ENCODE measurements around the gene FAM163A.

Gene FAM163A

DNA sequence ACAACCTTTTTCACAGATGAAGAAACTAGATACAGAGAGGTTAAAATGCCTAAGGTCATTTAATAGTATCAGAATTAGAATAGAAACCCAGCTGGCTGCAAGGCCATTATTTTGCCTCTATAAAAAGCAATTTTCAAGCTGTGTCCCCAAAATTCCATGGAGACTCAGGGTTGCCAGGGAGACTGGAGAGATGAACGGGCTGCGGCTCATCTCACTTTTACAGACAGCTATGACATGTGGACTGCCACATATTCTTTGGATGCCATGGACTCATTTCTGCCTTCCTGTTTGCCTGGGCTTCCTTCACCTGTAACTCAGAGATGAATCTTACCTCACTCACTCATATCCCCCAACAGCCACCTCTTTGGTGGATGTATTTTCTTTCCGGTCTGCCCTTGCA lies 117.6 kb downstream of the FAM163A start:
- no peak for DNase-seq

GRCh38 chr1:179865377-179865776 lies 122.3 kb downstream of the FAM163A start:
- DNase-seq, result no peak

Measured in NCI-H2081 treated with DMSO at 0.1 percent for 48 hours (cell line).